Measurements from ENCODE around the gene KRT4. TPM values are rescaled to one million over a fixed set of nuclear protein-coding genes. Genes with fewer than 3 reads are reported as not detected.
"Not testable (repeated sequence)": the region's sequence is repeated elsewhere in the genome, so short reads cannot be mapped to it uniquely, and the experiment has no call there.

Gene KRT4
- total RNA-seq, 1 experiment from 2014 or later: not detected

DNA sequence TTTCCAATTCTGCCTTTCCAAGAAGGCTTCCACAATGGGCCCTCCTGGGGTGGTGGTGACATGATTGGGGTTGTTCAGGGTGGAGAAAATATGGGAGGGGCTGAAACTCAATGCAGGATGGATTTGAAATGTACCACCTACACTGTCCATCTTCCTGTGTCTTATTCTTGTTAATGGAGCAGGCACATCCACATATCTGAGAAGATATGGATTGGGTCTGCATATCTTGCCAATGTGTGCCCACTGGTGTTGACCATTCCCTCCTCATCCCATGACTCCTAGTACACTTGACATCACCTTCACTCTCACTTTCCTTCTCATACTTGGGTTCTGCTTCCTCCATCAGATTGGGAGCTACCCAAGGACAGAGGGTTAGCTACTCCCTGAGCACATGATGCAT lies 44.0 kb downstream of the KRT4 start:
- no peak overlapping the region for H3K4me3 ChIP-seq
- peaks cover 27% of the 10 kb centered on the region for H3K9me3 ChIP-seq (replicated peaks)
- DNase-seq (ENCODE audit: low read depth in 1 of 2, low spot score in 2 of 2): peak; percentile 77 to 86
- no peaks in the 10 kb centered on the region for H3K4me1 ChIP-seq (replicated peaks)
- no peaks in the 10 kb centered on the region for H3K36me3 ChIP-seq
- peaks cover 94% of the 10 kb centered on the region for H3K27me3 ChIP-seq (replicated peaks)
- no peak overlapping the region for H3K27ac ChIP-seq

DNA sequence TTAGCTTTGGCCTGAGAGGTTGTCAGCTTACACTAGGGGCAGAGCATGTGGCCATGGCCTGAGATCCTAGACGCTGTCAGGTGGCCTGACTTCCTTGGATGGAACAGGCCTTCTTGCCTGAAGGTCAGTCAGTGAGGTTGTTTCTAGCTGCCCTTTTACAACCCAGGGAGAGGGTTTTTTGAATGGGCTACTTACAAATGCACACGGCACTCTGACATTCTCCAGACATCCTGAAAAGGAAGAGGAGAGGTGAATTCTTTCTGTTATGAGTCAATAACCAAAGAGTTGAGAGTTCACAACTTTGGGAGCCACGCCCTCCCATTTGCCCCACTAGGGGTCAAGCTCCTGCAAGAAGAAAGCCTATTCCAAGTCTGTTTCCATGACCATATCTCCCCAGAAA lies 44.6 kb downstream of the KRT4 start:
- Histone ChIP-seq H3K36me3 (no peaks in the 10 kb centered on the region), H3K4me1 (replicated peaks) (no peaks in the 10 kb centered on the region), H3K9me3 (replicated peaks) (peaks cover 27% of the 10 kb centered on the region), H3K27me3 (replicated peaks) (peaks cover 94% of the 10 kb centered on the region), H3K27ac (no peak overlapping the region), H3K4me3 (no peak overlapping the region)
- DNase-seq (ENCODE audit: low read depth in 1 of 2, low spot score in 2 of 2): peak; percentile 79 to 90

DNA sequence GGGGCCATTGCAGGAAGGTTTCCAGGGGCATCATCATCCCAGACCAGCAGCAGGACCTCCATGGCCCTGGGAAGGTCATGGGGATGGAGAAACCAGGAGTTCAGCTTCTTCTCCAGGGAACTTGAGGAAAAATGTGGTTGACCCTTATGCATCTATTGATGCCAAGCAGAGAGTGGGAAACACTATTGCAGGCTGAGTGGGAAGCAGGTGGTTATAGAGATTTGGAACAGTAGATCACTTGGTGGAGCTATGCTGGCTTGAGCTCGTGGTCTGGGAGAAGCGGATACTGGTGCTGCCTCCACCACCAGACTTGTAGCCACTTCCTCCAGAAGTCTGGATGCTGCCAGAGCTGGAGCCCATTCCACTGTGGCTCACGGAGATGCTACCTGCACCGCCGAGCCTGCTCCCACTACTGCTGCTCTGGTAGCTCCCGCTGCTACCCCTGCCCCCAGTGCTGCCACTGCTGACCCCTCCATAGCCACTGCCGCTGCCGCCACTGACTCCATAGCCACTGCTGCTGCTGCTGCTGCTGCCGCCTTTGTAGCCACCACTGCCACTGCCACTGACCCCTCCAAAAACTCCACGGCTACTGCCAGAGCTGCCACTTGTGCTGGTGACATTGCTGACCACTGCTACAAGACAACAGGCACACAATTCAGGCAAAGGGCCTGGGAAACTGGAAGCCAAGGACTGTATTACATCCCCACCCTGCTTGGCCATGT lies 45.3 kb downstream of the KRT4 start:
- DNase-seq (ENCODE audit: low read depth in 1 of 2, low spot score in 2 of 2): peak; percentile 77 to 89
- Histone ChIP-seq H3K27ac (no peak overlapping the region), H3K4me1 (replicated peaks) (no peaks in the 10 kb centered on the region), H3K36me3 (no peaks in the 10 kb centered on the region), H3K27me3 (replicated peaks) (peaks cover 93% of the 10 kb centered on the region), H3K9me3 (replicated peaks) (peaks cover 33% of the 10 kb centered on the region), H3K4me3 (no peak overlapping the region)

DNA sequence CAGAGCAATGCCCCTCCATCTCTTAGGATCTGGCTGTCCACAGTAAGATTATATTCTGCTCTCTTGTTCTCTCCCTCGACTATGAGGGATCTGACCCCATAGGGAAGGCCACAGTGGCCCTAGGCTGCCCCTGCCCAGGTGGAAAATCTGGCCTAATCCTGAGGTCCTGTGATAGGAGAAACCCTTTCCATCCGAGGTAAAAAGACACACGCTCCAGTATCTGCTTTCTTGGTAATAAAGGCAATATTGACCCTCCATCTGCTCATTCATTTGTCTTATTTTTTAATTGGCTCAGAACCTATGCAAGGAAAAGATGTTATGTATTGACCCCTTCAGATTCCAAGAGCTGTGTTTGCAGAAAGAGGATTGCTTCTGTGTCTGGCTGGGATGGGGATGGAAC lies 46.5 kb downstream of the KRT4 start:
- peak in 1 of 2 experiments; percentile 91 for DNase-seq (ENCODE audit: low read depth in 1 of 2, low spot score in 2 of 2)
- Histone ChIP-seq H3K36me3 (no peaks in the 10 kb centered on the region), H3K9me3 (replicated peaks) (peaks cover 39% of the 10 kb centered on the region), H3K4me1 (replicated peaks) (no peaks in the 10 kb centered on the region), H3K27ac (no peak overlapping the region), H3K4me3 (no peak overlapping the region), H3K27me3 (replicated peaks) (peaks cover 86% of the 10 kb centered on the region)

DNA sequence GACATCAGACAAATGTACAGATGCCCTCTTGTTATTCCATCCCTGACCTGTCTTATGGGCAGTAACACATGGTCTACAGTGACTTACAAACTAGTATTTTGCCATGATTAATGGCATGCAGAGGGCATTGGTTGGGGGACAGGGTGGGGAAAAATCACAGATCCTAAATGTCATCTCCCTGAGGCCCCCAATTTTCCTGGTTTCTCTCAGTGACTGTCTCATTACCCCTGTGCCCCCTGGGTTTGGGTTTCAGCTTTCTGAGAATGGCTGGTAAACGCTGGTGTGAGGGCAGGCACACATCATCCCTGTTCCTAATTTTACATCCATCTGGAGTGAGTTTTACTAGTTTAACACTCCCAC lies 46.9 kb downstream of the KRT4 start:
- H3K27me3 ChIP-seq (replicated peaks): peaks cover 84% of the 10 kb centered on the region
- no peak overlapping the region for H3K27ac ChIP-seq
- peak in 1 of 2 experiments; percentile 91 for DNase-seq (ENCODE audit: low read depth in 1 of 2, low spot score in 2 of 2)
- H3K4me3 ChIP-seq: no peak overlapping the region
- H3K9me3 ChIP-seq (replicated peaks): peaks cover 40% of the 10 kb centered on the region
- H3K36me3 ChIP-seq: no peaks in the 10 kb centered on the region
- no peaks in the 10 kb centered on the region for H3K4me1 ChIP-seq (replicated peaks)

DNA sequence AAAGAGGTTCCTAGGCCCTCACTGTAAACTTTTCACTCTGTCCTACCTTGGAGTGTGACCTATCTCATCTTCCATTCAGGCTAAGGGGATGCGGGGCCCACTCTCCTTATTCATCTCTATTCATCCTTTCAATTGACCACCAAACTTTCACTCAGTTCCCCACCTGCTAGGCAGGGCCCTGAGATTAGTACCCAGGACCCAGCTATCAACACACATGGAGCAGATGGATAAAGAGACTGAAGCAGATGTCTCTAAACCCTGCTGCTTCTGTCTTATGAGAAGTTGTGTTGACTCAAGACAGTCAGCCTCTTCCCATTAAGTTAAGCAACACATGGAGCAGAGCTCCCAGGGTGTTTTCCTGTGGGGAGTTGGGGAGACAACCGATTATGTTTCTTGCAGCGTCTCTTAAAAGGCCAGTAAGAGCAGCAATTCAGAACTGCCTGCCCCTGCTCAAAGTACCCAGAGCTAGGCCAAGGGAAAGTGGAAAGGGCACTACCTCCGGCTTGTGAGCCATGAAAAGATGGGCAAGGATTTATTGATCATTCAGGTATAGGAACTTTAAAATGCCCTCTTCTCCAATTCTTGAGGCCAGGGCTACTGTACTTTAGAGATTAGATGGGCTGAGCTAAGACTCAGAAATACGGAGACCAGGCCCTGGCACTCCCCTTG lies 47.4 kb downstream of the KRT4 start:
- no peak overlapping the region for H3K27ac ChIP-seq
- peak; percentile 78 to 91 for DNase-seq (ENCODE audit: low read depth in 1 of 2, low spot score in 2 of 2)

DNA sequence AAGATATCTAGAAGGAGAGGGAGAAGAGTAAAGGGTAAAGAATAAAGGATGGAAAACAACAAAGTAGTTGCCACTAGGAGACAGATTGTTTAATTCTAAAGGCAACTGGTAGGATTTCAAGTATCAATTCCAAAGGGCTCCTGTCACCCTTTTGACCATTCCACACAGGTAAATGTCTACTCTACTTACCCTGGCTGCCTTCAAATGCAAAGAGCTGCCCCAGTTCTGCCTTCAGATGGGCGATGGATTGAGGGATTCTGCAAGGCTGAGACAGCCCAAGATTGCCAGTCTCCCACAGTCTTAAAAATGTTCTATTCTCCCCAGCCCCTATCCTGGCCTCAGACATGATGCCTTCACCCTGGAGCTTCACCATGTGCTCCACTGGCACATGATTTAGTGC lies 48.2 kb downstream of the KRT4 start:
- no peaks in the 10 kb centered on the region for H3K36me3 ChIP-seq
- H3K4me1 ChIP-seq (replicated peaks): no peaks in the 10 kb centered on the region
- H3K4me3 ChIP-seq: no peak overlapping the region
- H3K27me3 ChIP-seq (replicated peaks): peaks cover 71% of the 10 kb centered on the region
- H3K27ac ChIP-seq: no peak overlapping the region
- DNase-seq (ENCODE audit: low read depth in 1 of 2, low spot score in 2 of 2): peak in 1 of 2 experiments; percentile 91
- peaks cover 38% of the 10 kb centered on the region for H3K9me3 ChIP-seq (replicated peaks)

More for the DNA sequence above, 47.4 kb downstream of the KRT4 start:
- H3K9me3 ChIP-seq (replicated peaks): peaks cover 40% of the 10 kb centered on the region
- H3K4me1 ChIP-seq (replicated peaks): no peaks in the 10 kb centered on the region
- H3K4me3 ChIP-seq: no peak overlapping the region
- no peaks in the 10 kb centered on the region for H3K36me3 ChIP-seq
- peaks cover 79% of the 10 kb centered on the region for H3K27me3 ChIP-seq (replicated peaks)

DNA sequence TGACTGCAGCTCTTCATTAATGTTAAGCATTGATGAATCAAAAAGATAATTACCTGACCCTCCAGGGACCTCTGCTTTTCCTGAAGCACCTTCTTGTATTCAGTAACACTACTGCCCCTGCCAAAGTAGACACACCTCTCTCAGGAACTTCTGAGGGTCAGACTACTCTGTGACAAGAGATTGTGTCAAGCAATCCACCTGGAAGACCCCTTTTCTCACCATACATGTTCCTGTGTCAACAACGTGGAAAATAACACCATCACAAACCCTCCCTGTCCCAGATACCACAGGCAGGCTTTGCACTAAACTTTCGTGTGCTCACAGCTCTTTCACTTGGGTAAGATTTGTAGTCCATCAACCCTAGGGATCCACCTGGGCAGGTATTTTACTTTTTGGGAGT lies 49.9 kb downstream of the KRT4 start:
- peak; percentile 77 to 86 for DNase-seq (ENCODE audit: low read depth in 1 of 2, low spot score in 2 of 2)
- H3K4me1 ChIP-seq (replicated peaks): no peaks in the 10 kb centered on the region
- peaks cover 46% of the 10 kb centered on the region for H3K9me3 ChIP-seq (replicated peaks)

DNA sequence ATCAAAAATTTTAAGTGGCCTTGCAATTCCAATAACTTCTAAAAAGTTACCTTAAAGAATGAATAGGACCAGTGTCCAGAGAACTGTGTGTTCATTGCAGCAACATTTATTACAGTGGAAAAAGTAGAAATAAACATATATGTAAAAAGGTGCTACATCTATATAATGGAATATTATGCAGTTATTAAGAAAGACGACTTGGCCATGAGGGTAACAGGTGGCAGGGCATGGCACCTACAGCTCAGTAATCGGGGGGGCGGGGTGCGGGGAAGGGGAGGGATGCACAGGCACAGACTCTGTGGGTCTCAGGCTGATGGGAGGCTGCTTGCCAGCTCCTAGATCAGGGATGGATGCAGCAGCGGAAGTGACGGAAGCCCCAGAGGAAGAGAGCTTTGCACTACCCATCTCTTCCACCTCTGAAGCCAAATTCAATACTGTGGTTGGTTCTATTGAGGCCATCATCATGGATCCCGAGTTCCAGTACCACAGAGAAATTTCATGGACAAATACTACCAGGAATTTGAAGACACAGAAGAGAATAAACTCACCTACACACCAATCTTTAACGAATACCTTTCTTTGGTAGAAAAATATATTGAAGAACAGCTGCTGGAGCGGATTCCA lies 50.8 kb downstream of the KRT4 start:
- H3K4me3 ChIP-seq: no peak overlapping the region
- no peaks in the 10 kb centered on the region for H3K36me3 ChIP-seq
- peak in 1 of 2 experiments; percentile 91 for DNase-seq (ENCODE audit: low read depth in 1 of 2, low spot score in 2 of 2)
- no peak overlapping the region for H3K27ac ChIP-seq
- H3K9me3 ChIP-seq (replicated peaks): peaks cover 54% of the 10 kb centered on the region
- H3K27me3 ChIP-seq (replicated peaks): peaks cover 50% of the 10 kb centered on the region
- H3K4me1 ChIP-seq (replicated peaks): no peaks in the 10 kb centered on the region

More for the DNA sequence above, 49.9 kb downstream of the KRT4 start:
- Histone ChIP-seq H3K27ac (no peak overlapping the region), H3K4me3 (no peak overlapping the region), H3K36me3 (no peaks in the 10 kb centered on the region), H3K27me3 (replicated peaks) (peaks cover 54% of the 10 kb centered on the region)

DNA sequence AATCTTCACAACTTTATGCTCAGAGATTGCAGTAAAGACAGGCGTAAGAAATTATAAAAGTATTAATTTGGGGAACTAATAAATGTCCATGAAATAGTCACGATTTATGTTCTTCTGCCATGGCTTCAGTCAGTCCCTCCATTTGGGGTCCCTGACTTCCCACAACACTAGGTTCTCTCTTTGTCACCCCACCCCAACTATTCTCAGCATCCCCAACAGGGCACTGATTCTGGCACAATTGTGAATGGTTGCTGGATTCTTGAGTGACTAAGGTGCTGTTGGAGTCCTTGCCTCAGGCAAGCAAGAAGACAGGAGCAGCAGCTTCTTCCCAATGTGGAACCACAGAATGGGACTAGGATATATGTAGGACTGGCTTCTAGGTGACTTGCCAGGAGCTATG lies 52.1 kb downstream of the KRT4 start:
- DNase-seq (ENCODE audit: low read depth in 1 of 2, low spot score in 2 of 2): peak in 1 of 2 experiments; percentile 90
- peaks cover 43% of the 10 kb centered on the region for H3K27me3 ChIP-seq (replicated peaks)
- H3K36me3 ChIP-seq: no peaks in the 10 kb centered on the region
- peaks cover 68% of the 10 kb centered on the region for H3K9me3 ChIP-seq (replicated peaks)
- H3K4me1 ChIP-seq (replicated peaks): no peaks in the 10 kb centered on the region
- H3K27ac ChIP-seq: no peak overlapping the region
- no peak overlapping the region for H3K4me3 ChIP-seq

DNA sequence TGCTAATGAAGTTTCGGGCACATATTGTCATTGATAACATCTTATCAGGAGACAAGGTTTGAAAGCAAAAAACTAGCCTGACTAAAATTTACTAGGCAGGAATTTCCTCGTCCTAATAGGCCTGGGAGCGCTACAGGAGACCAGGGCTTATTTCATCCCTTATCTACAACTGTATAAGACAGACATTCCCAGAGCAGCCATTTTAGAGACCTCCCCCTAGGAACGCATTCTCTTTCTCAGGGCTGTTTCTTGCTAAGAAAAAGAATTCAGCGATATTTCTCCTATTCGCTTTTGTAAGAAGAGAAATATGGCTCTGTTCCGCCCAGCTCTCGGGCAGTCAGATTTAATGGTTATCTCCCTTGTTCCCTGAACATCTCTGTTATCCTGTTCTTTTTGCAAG lies 52.7 kb downstream of the KRT4 start:
- not testable (repeated sequence) for H3K27ac ChIP-seq; H3K36me3 ChIP-seq; H3K4me3 ChIP-seq; H3K4me1 ChIP-seq (replicated peaks)
- Histone ChIP-seq H3K27me3 (replicated peaks) (peaks cover 43% of the 10 kb centered on the region), H3K9me3 (replicated peaks) (peaks cover 74% of the 10 kb centered on the region)
- peak in 1 of 2 experiments; percentile 87 for DNase-seq (ENCODE audit: low read depth in 1 of 2, low spot score in 2 of 2)

DNA sequence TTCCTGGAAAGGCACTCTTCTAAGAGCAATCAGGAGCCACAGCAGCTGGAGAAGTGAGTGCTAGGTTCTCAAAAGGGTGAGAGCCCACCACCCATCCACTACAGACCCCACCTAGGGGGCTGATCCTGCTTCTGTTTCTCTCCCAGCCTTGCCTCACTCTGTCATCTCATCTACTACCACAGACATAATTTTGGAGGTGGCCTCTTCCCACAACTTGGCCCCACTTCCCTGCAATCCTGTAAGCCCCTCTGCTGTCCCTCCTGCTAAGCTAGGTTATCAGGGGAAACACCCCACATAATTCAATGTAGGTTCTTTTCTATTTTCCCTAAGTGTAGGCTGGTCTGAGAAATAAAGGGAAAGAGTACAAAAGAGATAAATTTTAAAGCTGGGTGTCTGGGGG lies 53.3 kb downstream of the KRT4 start:
- H3K27ac ChIP-seq: no peak overlapping the region
- peaks cover 47% of the 10 kb centered on the region for H3K27me3 ChIP-seq (replicated peaks)
- no peak overlapping the region for H3K4me3 ChIP-seq
- DNase-seq (ENCODE audit: low read depth in 1 of 2, low spot score in 2 of 2): peak in 1 of 2 experiments; percentile 90
- peaks cover 76% of the 10 kb centered on the region for H3K9me3 ChIP-seq (replicated peaks)
- no peaks in the 10 kb centered on the region for H3K4me1 ChIP-seq (replicated peaks)
- no peaks in the 10 kb centered on the region for H3K36me3 ChIP-seq

DNA sequence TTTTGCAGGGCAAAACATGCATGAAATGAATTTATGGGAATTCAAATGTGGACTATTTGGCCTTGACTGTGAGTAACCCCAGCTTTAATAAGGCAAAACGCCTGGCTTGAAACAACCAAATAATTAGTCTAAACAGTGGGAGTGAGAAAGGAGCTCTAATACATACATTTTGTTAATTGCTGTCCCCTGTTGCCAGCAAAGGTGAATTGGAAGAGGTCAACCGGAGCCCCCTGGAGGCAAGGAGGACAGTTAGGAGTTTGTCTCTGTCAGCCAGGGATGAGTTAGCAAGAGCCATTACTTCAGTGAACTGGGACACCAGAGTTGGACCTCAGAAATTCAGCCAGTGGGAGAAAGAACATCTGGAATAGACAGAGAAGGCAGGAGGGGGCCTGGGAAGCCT lies 54.2 kb downstream of the KRT4 start:
- DNase-seq (ENCODE audit: low read depth in 1 of 2, low spot score in 2 of 2): peak in 1 of 2 experiments; percentile 90
- Histone ChIP-seq H3K9me3 (replicated peaks) (peaks cover 81% of the 10 kb centered on the region), H3K4me3 (no peak overlapping the region), H3K27ac (no peak overlapping the region), H3K36me3 (no peaks in the 10 kb centered on the region), H3K4me1 (replicated peaks) (no peaks in the 10 kb centered on the region), H3K27me3 (replicated peaks) (peaks cover 41% of the 10 kb centered on the region)

DNA sequence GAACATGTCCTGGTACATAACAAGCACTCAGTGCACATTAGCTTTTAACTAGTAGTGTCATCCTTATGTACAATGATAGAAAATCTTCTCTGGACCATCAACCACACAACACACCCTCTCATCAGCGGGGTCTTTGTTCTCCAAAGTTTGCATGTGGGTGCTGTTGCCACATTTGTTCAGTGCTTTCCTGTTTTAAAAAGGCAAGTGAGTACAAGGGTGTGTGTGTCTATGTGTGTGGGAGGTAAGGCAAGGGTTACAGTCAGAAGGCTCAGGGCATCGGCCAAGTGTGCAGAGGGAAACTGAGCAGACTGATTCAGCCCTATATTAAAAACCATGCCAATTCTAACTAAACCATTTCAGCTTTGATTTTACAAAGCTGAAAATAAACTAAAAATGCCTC lies 54.7 kb downstream of the KRT4 start:
- peaks cover 85% of the 10 kb centered on the region for H3K9me3 ChIP-seq (replicated peaks)
- no peaks in the 10 kb centered on the region for H3K4me1 ChIP-seq (replicated peaks)
- no peak overlapping the region for H3K27ac ChIP-seq
- peaks cover 36% of the 10 kb centered on the region for H3K27me3 ChIP-seq (replicated peaks)
- no peaks in the 10 kb centered on the region for H3K36me3 ChIP-seq
- DNase-seq (ENCODE audit: low read depth in 1 of 2, low spot score in 2 of 2): peak in 1 of 2 experiments; percentile 89
- no peak overlapping the region for H3K4me3 ChIP-seq
